ENCODE data around the gene TLE4.

The TLE4 gene

DNA sequence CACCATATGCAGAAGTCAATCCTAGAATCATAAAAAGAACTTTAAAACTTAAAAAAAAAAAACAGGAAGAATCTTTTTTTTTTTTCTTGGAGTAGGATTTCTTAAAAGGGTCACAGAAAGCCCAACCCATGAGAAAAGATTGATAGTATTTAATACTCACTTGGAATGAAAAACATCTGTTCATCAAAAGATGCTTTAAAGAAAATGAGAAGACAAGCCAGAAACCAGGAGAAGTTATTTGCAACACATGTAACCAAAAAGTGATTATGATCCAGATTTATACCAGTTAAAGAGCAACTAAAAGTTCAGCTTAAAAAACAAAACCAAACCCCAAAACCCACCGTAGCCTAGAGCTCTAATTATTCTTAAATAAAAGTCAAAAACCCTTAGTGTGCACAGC, 69.3 kb downstream of the TLE4 start:
- WGBS, 2 donors (ENCODE audit: extremely low coverage in 2 of 2, insufficient read length in 2 of 2, insufficient replicate concordance in 1 of 2): no CpG with 5 or more reads among the region's 1 CpG
- Histone ChIP-seq H2BK5ac (ENCODE audit: low read length) (no peak overlapping the region), H3K14ac (ENCODE audit: low read length) (no peak overlapping the region), H3K4ac (ENCODE audit: low read length) (no peak overlapping the region), H2BK12ac (ENCODE audit: low read length) (no peak overlapping the region), H3K4me3 (ENCODE audit: low read length in 2 of 2) (no peak overlapping the region), H2AFZ (ENCODE audit: low read length) (no peak overlapping the region), H3K9ac (ENCODE audit: low read depth, low read length, poor library complexity) (no peak overlapping the region), H3K27ac (replicated peaks; ENCODE audit: low read length) (no peak overlapping the region), H2AK5ac (ENCODE audit: low read depth, low read length) (no peak overlapping the region), H3K4me1 (ENCODE audit: control insufficient read depth in 2 of 2, insufficient read depth in 1 of 2, low read depth in 1 of 2, low read length in 2 of 2) (peaks cover 16 to 21% of the 10 kb centered on the region in 2 donors), H3K9me3 (replicated peaks in 1 of 2; ENCODE audit: control insufficient read depth in 2 of 2, insufficient read depth in 1 of 2, low read depth in 1 of 2, low read length in 2 of 2) (peaks cover 3 to 17% of the 10 kb centered on the region in 2 donors), H3K36me3 (replicated peaks in 1 of 2; ENCODE audit: control insufficient read depth in 2 of 2, insufficient read depth in 2 of 2, low read length in 2 of 2) (peaks cover 15 to 84% of the 10 kb centered on the region in 2 donors), H3K27me3 (ENCODE audit: control insufficient read depth in 3 of 3, insufficient read depth in 3 of 3, low read depth in 1 of 3, low read length in 3 of 3) (no peaks in the 10 kb centered on the region), H2BK15ac (ENCODE audit: low read length) (no peak overlapping the region), H3K4me2 (ENCODE audit: insufficient read depth, low read length, poor library complexity, severe bottlenecking) (no peak overlapping the region), H4K91ac (ENCODE audit: low read depth, low read length, poor library complexity) (no peak overlapping the region), H2BK120ac (ENCODE audit: low read depth, low read length) (no peak overlapping the region), H3K23ac (ENCODE audit: low read depth, low read length, poor library complexity) (no peak overlapping the region), H3K18ac (ENCODE audit: low read length) (no peak overlapping the region), H4K8ac (ENCODE audit: low read depth, low read length) (no peak overlapping the region), H3K79me1 (ENCODE audit: low read depth, low read length) (no peaks in the 10 kb centered on the region)
- no peak for DNase-seq (ENCODE audit: low spot score)

DNA sequence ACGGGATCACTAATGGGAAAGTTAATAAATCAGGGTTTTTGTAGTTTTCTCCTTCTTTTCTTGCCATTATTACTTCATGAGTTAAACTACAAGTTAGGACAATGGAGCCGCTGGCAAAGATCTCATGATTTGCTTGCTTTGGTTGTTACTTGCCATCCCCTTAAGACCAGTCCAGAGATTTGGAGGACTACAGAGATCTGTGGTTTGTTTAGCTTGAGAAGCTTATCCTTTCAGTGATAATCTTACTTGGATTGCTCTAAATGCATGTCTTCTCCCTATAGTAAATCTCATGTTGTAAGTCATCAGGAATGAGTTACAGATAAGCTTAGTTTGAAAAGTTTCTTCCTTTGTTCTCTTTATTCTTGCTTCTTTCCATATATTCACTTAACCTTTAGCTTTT, 70.9 kb downstream of the TLE4 start:
- H3K23ac ChIP-seq (ENCODE audit: low read depth, low read length, poor library complexity): no peak overlapping the region

DNA sequence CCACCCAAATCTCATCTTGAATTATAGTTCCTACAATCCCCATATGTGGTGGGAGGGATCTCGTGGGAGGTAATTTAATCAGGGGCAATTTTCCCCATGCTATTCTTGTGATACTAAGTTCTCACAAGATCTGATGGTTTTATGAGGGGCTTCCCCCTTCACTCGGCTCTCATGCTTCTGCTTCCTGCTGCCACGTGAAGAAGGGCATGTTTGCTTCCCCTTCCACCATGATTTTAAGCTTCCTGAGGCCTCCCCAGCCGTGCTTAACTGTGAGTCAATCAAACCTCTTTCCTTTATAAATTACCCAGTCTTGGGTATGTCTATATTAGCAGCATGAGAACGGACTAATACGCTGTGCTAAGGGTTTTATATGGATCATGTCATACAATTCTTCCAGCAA, 72.3 kb downstream of the TLE4 start:
- no peak overlapping the region for H2AK5ac ChIP-seq (ENCODE audit: low read depth, low read length)

More for the DNA sequence above, 70.9 kb downstream of the TLE4 start:
- H4K8ac ChIP-seq (ENCODE audit: low read depth, low read length): no peak overlapping the region
- no peak overlapping the region for H4K91ac ChIP-seq (ENCODE audit: low read depth, low read length, poor library complexity)
- peaks cover 11 to 17% of the 10 kb centered on the region in 2 donors for H3K4me1 ChIP-seq (ENCODE audit: control insufficient read depth in 2 of 2, insufficient read depth in 1 of 2, low read depth in 1 of 2, low read length in 2 of 2)
- H3K4me3 ChIP-seq (ENCODE audit: low read length in 2 of 2): no peak overlapping the region
- no peak overlapping the region for H3K9ac ChIP-seq (ENCODE audit: low read depth, low read length, poor library complexity)
- no peak overlapping the region for H2AFZ ChIP-seq (ENCODE audit: low read length)
- H2AK5ac ChIP-seq (ENCODE audit: low read depth, low read length): no peak overlapping the region
- no peak overlapping the region for H2BK15ac ChIP-seq (ENCODE audit: low read length)
- no peak overlapping the region for H3K27ac ChIP-seq (replicated peaks; ENCODE audit: low read length)
- no peak overlapping the region for H2BK120ac ChIP-seq (ENCODE audit: low read depth, low read length)
- DNase-seq (ENCODE audit: low spot score): no peak
- peaks cover 12 to 70% of the 10 kb centered on the region in 2 donors for H3K36me3 ChIP-seq (replicated peaks in 1 of 2; ENCODE audit: control insufficient read depth in 2 of 2, insufficient read depth in 2 of 2, low read length in 2 of 2)
- H3K27me3 ChIP-seq (ENCODE audit: control insufficient read depth in 3 of 3, insufficient read depth in 3 of 3, low read depth in 1 of 3, low read length in 3 of 3): no peaks in the 10 kb centered on the region
- no peak overlapping the region for H2BK12ac ChIP-seq (ENCODE audit: low read length)
- H3K4ac ChIP-seq (ENCODE audit: low read length): no peak overlapping the region
- H3K14ac ChIP-seq (ENCODE audit: low read length): no peak overlapping the region
- H3K18ac ChIP-seq (ENCODE audit: low read length): no peak overlapping the region
- peaks cover 3 to 17% of the 10 kb centered on the region in 2 donors for H3K9me3 ChIP-seq (replicated peaks in 1 of 2; ENCODE audit: control insufficient read depth in 2 of 2, insufficient read depth in 1 of 2, low read depth in 1 of 2, low read length in 2 of 2)
- no CpG with 5 or more reads among the region's 2 CpGs for WGBS, 2 donors (ENCODE audit: extremely low coverage in 2 of 2, insufficient read length in 2 of 2, insufficient replicate concordance in 1 of 2)
- no peak overlapping the region for H2BK5ac ChIP-seq (ENCODE audit: low read length)
- H3K79me1 ChIP-seq (ENCODE audit: low read depth, low read length): no peaks in the 10 kb centered on the region
- no peak overlapping the region for H3K4me2 ChIP-seq (ENCODE audit: insufficient read depth, low read length, poor library complexity, severe bottlenecking)

DNA sequence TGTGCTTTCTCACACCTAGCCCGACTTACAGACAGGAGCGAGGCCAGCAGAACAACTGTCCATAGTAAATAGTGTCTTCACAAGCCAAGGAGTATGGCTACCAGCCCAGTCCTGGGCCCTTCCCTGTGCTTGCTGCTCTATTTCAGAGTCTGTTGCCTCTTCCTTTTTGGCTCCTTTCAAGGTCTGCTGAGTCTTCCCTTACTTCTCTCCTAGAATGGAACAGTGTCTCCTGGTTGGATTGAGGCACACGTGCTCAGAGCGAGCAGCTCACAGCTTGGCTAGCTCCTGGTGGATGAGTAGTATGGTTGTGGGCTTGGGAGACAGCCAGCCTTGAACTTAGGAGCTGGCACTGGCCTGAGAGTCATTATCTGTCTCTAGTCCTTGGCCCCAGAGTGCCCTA, 72.8 kb downstream of the TLE4 start:
- Histone ChIP-seq H4K8ac (ENCODE audit: low read depth, low read length) (no peak overlapping the region), H2BK5ac (ENCODE audit: low read length) (no peak overlapping the region), H3K23ac (ENCODE audit: low read depth, low read length, poor library complexity) (no peak overlapping the region), H4K91ac (ENCODE audit: low read depth, low read length, poor library complexity) (no peak overlapping the region), H3K4me3 (ENCODE audit: low read length in 2 of 2) (no peak overlapping the region), H3K18ac (ENCODE audit: low read length) (no peak overlapping the region), H3K14ac (ENCODE audit: low read length) (no peak overlapping the region), H3K4ac (ENCODE audit: low read length) (no peak overlapping the region), H3K27me3 (ENCODE audit: control insufficient read depth in 3 of 3, insufficient read depth in 3 of 3, low read depth in 1 of 3, low read length in 3 of 3) (no peaks in the 10 kb centered on the region), H3K9me3 (replicated peaks in 1 of 2; ENCODE audit: control insufficient read depth in 2 of 2, insufficient read depth in 1 of 2, low read depth in 1 of 2, low read length in 2 of 2) (peaks cover 2 to 17% of the 10 kb centered on the region in 2 donors), H3K79me1 (ENCODE audit: low read depth, low read length) (no peaks in the 10 kb centered on the region), H3K36me3 (replicated peaks in 1 of 2; ENCODE audit: control insufficient read depth in 2 of 2, insufficient read depth in 2 of 2, low read length in 2 of 2) (peaks cover 8 to 66% of the 10 kb centered on the region in 2 donors), H2BK12ac (ENCODE audit: low read length) (no peak overlapping the region), H2BK120ac (ENCODE audit: low read depth, low read length) (no peak overlapping the region), H3K9ac (ENCODE audit: low read depth, low read length, poor library complexity) (no peak overlapping the region), H3K4me1 (ENCODE audit: control insufficient read depth in 2 of 2, insufficient read depth in 1 of 2, low read depth in 1 of 2, low read length in 2 of 2) (peaks cover 17% of the 10 kb centered on the region in 2 donors), H2AK5ac (ENCODE audit: low read depth, low read length) (no peak overlapping the region), H3K27ac (replicated peaks; ENCODE audit: low read length) (peak overlapping the region; percentile 10), H2BK15ac (ENCODE audit: low read length) (no peak overlapping the region), H3K4me2 (ENCODE audit: insufficient read depth, low read length, poor library complexity, severe bottlenecking) (no peak overlapping the region), H2AFZ (ENCODE audit: low read length) (no peak overlapping the region)
- WGBS, 2 donors (ENCODE audit: extremely low coverage in 2 of 2, insufficient read length in 2 of 2, insufficient replicate concordance in 1 of 2): no CpG with 5 or more reads among the region's 4 CpGs
- no peak for DNase-seq (ENCODE audit: low spot score)

More for the DNA sequence above, 72.3 kb downstream of the TLE4 start:
- Histone ChIP-seq H4K8ac (ENCODE audit: low read depth, low read length) (no peak overlapping the region), H3K36me3 (replicated peaks in 1 of 2; ENCODE audit: control insufficient read depth in 2 of 2, insufficient read depth in 2 of 2, low read length in 2 of 2) (peaks cover 8 to 66% of the 10 kb centered on the region in 2 donors), H3K4me3 (ENCODE audit: low read length in 2 of 2) (no peak overlapping the region), H2BK12ac (ENCODE audit: low read length) (no peak overlapping the region), H2BK5ac (ENCODE audit: low read length) (no peak overlapping the region), H2BK15ac (ENCODE audit: low read length) (no peak overlapping the region), H3K4me2 (ENCODE audit: insufficient read depth, low read length, poor library complexity, severe bottlenecking) (no peak overlapping the region), H3K9me3 (replicated peaks in 1 of 2; ENCODE audit: control insufficient read depth in 2 of 2, insufficient read depth in 1 of 2, low read depth in 1 of 2, low read length in 2 of 2) (peaks cover 2 to 17% of the 10 kb centered on the region in 2 donors), H4K91ac (ENCODE audit: low read depth, low read length, poor library complexity) (no peak overlapping the region), H3K27ac (replicated peaks; ENCODE audit: low read length) (no peak overlapping the region), H3K14ac (ENCODE audit: low read length) (no peak overlapping the region), H3K9ac (ENCODE audit: low read depth, low read length, poor library complexity) (no peak overlapping the region), H3K4ac (ENCODE audit: low read length) (no peak overlapping the region), H3K79me1 (ENCODE audit: low read depth, low read length) (no peaks in the 10 kb centered on the region), H3K23ac (ENCODE audit: low read depth, low read length, poor library complexity) (no peak overlapping the region), H2AFZ (ENCODE audit: low read length) (no peak overlapping the region), H3K18ac (ENCODE audit: low read length) (no peak overlapping the region), H3K27me3 (ENCODE audit: control insufficient read depth in 3 of 3, insufficient read depth in 3 of 3, low read depth in 1 of 3, low read length in 3 of 3) (no peaks in the 10 kb centered on the region), H3K4me1 (ENCODE audit: control insufficient read depth in 2 of 2, insufficient read depth in 1 of 2, low read depth in 1 of 2, low read length in 2 of 2) (peaks cover 17% of the 10 kb centered on the region in 2 donors), H2BK120ac (ENCODE audit: low read depth, low read length) (no peak overlapping the region)
- no CpG with 5 or more reads among the region's 6 CpGs for WGBS, 2 donors (ENCODE audit: extremely low coverage in 2 of 2, insufficient read length in 2 of 2, insufficient replicate concordance in 1 of 2)
- no peak for DNase-seq (ENCODE audit: low spot score)
